Epithelial cell of esophagus (primary cell): ENCODE measurements around the gene LMF1.
"Not testable (repeated sequence)": the region's sequence is repeated elsewhere in the genome, so short reads cannot be mapped to it uniquely, and the experiment has no call there.

ENCODE experiments used
- DNase-seq: peaks from one replicate; pipeline ENCODE4 v3.0.0; 2010; ENCODE audit warnings: low read depth
- H3K4me3 ChIP-seq: 2 replicates; pipeline ENCODE4 v1.5.1; 2011; ENCODE audit warnings: mild to moderate bottlenecking, low read length, control low read depth
- TF ChIP-seq, protein P1 (sequence below): IDR thresholded peaks from 2 replicates; pipeline ENCODE4 v1.5.1; 2011; ENCODE audit warnings: low read depth, mild to moderate bottlenecking, low read length, control low read depth, inconsistent platforms; ENCODE audit not compliant: insufficient read depth; ENCODE audit errors: missing control alignments

Gene LMF1

DNA sequence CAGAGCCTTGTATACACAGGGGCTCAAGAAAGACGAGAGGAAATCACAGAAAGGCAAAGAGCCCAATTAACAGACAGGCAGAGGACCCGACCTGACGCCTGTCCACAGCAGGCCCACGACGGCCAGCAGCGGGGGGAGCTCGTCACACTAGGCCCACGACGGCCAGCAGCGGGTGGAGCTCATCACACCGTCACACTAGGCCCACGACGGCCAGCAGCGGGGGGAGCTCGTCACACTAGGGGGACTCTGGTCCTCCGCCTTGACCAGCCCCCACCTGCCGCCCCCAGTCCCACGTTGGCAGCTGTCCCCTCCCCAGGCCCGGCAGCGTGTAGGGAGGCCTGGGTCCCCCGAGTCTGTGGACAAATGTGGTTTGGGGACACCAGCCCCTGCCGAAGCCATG, 146.6 kb downstream of the LMF1 start:
- DNase-seq: no peak
- TF ChIP-seq, protein P1, sequence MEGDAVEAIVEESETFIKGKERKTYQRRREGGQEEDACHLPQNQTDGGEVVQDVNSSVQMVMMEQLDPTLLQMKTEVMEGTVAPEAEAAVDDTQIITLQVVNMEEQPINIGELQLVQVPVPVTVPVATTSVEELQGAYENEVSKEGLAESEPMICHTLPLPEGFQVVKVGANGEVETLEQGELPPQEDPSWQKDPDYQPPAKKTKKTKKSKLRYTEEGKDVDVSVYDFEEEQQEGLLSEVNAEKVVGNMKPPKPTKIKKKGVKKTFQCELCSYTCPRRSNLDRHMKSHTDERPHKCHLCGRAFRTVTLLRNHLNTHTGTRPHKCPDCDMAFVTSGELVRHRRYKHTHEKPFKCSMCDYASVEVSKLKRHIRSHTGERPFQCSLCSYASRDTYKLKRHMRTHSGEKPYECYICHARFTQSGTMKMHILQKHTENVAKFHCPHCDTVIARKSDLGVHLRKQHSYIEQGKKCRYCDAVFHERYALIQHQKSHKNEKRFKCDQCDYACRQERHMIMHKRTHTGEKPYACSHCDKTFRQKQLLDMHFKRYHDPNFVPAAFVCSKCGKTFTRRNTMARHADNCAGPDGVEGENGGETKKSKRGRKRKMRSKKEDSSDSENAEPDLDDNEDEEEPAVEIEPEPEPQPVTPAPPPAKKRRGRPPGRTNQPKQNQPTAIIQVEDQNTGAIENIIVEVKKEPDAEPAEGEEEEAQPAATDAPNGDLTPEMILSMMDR: no peak

DNA sequence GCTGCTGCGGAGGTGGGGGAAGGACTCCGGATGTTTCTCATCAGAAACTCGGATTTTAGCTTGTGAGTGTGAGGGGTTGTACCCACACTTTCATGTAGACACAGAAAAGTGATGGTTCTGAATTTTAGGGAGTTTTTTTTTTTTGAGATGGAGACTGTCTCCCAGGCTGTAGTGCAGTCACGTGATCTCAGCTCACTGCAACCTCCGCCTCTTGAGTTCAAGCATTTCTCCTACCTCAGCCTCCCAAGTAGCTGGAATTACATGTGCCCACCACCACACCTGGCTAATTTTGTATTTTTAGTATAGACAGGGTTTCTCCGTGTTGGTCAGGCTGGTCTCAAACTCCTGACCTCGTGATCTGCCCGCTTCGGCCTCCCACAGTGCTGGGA, 147.9 kb downstream of the LMF1 start:
- DNase-seq: no peak
- H3K4me3 ChIP-seq: no peak overlapping the region
- TF ChIP-seq, protein P1: no peak

More for the DNA sequence above, 146.6 kb downstream of the LMF1 start:
- H3K4me3 ChIP-seq: no peak overlapping the region

DNA sequence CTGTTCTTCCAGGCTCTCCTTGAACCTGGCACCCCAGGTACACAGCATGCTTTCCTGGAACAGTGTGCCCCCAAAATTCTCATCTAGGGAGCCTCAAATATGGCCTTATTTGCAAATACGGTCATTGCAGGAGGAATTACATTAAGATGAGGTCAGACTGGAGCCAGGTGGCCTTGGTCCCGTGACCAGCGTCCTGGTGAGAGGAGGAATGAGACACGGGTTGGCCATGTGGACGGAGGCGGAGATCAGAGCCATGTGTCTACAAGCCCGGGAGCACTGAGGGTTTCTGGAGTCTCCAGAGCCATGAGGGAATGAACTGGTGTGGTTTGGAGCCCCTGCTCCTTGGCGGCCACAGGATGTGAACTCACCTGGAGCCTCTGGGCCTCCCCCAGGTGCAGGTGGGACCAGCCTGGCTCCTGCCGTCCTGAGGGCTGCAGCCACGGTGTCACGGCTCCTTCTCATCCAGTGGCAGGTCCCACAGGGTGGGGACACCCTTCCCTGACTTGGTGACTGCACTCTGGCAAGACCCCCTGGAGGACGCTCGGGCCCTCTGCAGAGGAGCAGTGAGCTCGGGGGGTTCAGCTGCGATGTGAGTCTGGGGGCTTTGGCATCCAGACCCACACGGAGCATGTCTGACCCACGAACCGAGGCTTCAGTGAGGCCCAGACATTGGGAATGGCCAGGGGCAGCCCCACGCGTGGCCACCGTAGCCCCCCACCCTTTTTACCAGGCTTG, 148.4 kb downstream of the LMF1 start:
- TF ChIP-seq, protein P1: no peak
- no peak for DNase-seq
- no peak overlapping the region for H3K4me3 ChIP-seq

DNA sequence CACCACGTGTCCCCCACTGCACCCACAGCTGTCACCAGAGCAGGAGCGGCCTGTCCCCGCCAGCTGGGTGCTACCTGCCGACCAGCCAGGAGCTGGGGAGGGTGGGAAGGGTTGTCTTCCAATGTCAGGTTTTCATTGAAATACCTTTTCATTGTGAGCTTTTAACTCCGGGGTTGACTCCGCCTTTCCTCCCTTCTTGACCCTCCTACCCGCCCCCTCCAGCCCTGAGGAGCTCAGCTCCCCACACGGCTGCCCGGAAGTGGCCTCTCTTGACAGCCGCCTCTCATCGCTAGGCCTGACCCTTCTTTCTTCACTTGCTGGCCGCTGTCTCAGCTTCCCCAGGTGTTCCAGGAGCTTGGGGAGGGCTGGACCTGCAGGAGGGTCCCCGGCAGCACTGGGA, 149.0 kb downstream of the LMF1 start:
- no peak overlapping the region for H3K4me3 ChIP-seq
- no peak for DNase-seq
- TF ChIP-seq, protein P1: no peak

DNA sequence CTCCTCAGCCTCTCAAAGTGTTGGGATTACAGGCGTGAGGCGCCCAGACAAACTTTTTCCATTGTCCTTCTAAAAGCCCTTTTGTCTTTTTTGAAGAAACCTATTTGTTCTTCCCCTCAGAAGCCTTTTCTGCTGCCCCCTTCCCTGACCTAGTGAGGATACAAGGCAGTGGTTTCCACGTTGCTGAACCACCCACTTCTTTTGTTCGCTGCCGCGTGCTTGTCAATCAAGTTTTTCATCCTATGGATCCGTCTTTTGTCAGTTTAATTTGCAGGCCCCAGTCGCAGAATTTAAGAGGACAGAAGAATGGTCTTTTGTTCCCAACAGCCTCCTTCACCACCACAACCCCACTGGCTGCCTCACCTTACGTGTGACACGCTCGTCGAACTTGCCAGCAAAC, 150.0 kb downstream of the LMF1 start:
- H3K4me3 ChIP-seq: no peak overlapping the region
- TF ChIP-seq, protein P1: no peak

DNA sequence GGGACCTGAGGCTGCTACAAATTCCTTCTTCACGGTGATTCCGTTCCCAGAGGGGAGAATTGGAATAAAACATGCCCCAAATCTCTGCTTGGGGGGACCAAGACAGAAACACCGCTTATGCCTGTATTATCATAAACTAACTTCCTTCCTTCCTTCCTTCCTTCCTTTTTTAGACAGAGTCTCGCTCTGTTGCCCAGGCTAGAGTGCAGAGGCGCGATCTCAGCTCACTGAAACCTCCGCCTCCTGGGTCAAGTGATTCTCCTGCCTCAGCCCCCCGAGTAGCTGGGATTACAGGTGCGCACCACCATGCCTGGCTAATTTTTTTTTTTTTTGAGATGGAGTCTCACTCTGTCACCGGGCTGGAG, 150.8 kb downstream of the LMF1 start:
- H3K4me3 ChIP-seq, DNase-seq: not testable (repeated sequence)

More for the DNA sequence above, 150.0 kb downstream of the LMF1 start:
- DNase-seq: no peak

DNA sequence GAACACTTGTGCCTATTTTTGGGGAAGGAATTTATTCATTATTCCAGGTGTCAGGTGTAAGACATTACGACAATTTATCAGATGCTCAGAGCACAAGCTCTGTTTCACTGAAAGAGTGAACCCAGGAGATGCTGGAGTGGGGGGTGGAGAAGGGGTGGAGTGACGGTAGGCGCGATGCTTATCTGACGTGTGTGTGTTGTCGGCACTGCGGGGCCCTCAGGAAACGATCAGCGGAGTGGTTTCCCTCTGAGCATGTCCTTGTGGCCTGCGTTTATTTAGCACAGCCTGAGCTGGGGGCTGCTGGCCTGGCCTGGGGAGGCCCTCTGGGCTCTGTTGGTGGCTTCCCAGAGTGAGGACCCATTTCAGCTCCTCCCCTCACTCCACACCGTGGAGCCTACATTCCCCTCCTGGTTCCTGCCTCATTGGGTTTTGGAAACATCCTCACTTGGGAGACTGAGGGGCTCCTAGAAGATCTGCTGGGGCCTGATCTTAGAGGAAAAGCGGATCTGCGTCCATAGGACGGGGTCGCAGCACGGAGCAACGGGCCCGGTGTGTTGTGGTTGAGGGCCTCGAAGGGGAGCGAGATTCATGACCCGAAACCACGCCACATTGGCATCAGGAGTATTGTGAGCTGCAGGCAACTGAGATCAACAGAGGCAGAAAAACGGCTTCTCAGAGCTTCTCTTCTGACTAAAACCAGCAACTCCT, 151.3 kb downstream of the LMF1 start:
- TF ChIP-seq, protein P1: no peak
- H3K4me3 ChIP-seq: no peak overlapping the region
- DNase-seq: no peak
